ENCODE data around the gene POLR3A.

- no peak for TF ChIP-seq CTCF (IDR thresholded peaks at IDR 0.05)
- no peak for TF ChIP-seq POLR2A (IDR thresholded peaks at IDR 0.05)
- no peak for TF ChIP-seq POLR2AphosphoS5 (IDR thresholded peaks at IDR 0.05; ENCODE audit: insufficient read depth in 1 of 2, low read depth in 1 of 2)
These were observed 33.9 kb upstream of the POLR3A start for GRCh38 chr10:78063236-78063635.
